ENCODE measurements around the gene GLS2. TPM values are rescaled to one million over a fixed set of nuclear protein-coding genes. Genes with fewer than 3 reads are reported as not detected.

The GLS2 gene
- total and polyA plus RNA-seq, 9 of the 15 experiments (the other 6 are each of a cell fraction or from before 2014, with no cell fraction given), result 0.11 TPM; not detected in 8

DNA sequence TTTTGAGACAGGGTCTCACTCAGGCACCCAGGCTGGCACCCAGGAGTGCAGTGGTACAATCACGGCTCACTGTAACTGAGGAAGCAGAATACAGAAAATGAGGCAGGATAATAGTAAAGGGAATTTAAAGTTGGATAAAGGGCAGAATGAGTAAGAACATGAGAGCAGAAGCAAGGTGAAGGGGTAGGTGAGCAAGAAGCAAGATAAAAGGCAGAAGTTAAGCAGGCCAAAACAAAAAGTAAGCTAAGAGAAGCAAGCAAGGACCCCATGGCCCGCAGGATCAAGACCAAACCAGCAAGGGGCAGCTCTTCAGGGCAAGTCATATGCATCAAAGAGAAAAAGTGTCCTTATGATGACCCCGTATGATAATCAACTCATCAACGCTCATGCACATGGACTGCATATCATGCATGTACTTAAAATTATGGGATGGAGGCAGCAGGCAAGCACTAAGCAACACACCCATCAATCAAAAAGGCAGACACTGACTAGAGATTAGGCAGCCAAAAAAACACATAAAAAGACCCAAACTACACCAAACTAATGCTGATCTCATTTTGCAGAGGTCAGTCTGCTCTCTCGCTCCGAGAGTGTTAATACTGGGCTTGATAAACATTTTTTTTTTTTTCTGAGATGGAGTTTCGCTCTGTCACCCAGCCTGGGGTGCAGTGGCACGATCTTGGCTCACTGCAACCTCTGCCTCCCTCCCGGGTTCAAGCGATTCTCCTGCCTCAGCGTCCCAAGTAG, 50.4 kb downstream of the GLS2 start (continued):
- TF ChIP-seq PCBP2 (IDR thresholded peaks at IDR 0.05; ENCODE audit: low read depth, low read length, poor library complexity, severe bottlenecking) (no peak), GABPB2 (CRISPR knock-in tag; conservative IDR thresholded peaks at IDR 0.05) (no peak), POLR3A (IDR thresholded peaks at IDR 0.05; ENCODE audit: borderline replicate concordance, extremely low read depth, insufficient read depth, insufficient read length) (no peak), HOXB6 (CRISPR knock-in tag; IDR thresholded peaks at IDR 0.05; ENCODE audit: borderline replicate concordance) (no peak), ZNF507 (tag; conservative IDR thresholded peaks at IDR 0.05) (no peak), PTBP1 (IDR thresholded peaks at IDR 0.05; ENCODE audit: low read depth, low read length) (no peak), XRCC4 (IDR thresholded peaks at IDR 0.05; ENCODE audit: extremely low read depth, insufficient read depth, insufficient read length) (no peak), NFYB (IDR thresholded peaks at IDR 0.05; ENCODE audit: extremely low read depth, insufficient read length) (no peak), TSC22D4 (tag; IDR thresholded peaks at IDR 0.05) (no peak), PHF21A (IDR thresholded peaks at IDR 0.05; ENCODE audit: borderline replicate concordance, low read depth) (no peak), HNRNPUL1 (IDR thresholded peaks at IDR 0.05; ENCODE audit: low read length) (no peak), ZNF23 (CRISPR knock-in tag; IDR thresholded peaks at IDR 0.05) (no peak), FOXA3 (CRISPR knock-in tag; conservative IDR thresholded peaks at IDR 0.05 in 1 of 2, IDR thresholded peaks at IDR 0.05 in 1 of 2) (no peak), PML (IDR thresholded peaks at IDR 0.05; ENCODE audit: low read length) (no peak), ZNF165 (CRISPR knock-in tag; IDR thresholded peaks at IDR 0.05; ENCODE audit: borderline replicate concordance) (no peak), ZNF311 (CRISPR knock-in tag; IDR thresholded peaks at IDR 0.05) (no peak)
- TF ChIP-seq, protein P1, sequence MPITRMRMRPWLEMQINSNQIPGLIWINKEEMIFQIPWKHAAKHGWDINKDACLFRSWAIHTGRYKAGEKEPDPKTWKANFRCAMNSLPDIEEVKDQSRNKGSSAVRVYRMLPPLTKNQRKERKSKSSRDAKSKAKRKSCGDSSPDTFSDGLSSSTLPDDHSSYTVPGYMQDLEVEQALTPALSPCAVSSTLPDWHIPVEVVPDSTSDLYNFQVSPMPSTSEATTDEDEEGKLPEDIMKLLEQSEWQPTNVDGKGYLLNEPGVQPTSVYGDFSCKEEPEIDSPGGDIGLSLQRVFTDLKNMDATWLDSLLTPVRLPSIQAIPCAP (CRISPR knock-in tag; IDR thresholded peaks at IDR 0.05; ENCODE audit: borderline replicate concordance), result no peak
- TF ChIP-seq, protein P2, sequence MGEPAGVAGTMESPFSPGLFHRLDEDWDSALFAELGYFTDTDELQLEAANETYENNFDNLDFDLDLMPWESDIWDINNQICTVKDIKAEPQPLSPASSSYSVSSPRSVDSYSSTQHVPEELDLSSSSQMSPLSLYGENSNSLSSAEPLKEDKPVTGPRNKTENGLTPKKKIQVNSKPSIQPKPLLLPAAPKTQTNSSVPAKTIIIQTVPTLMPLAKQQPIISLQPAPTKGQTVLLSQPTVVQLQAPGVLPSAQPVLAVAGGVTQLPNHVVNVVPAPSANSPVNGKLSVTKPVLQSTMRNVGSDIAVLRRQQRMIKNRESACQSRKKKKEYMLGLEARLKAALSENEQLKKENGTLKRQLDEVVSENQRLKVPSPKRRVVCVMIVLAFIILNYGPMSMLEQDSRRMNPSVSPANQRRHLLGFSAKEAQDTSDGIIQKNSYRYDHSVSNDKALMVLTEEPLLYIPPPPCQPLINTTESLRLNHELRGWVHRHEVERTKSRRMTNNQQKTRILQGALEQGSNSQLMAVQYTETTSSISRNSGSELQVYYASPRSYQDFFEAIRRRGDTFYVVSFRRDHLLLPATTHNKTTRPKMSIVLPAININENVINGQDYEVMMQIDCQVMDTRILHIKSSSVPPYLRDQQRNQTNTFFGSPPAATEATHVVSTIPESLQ (CRISPR knock-in tag; IDR thresholded peaks at IDR 0.05), result no peak
- TF ChIP-seq, protein P3, sequence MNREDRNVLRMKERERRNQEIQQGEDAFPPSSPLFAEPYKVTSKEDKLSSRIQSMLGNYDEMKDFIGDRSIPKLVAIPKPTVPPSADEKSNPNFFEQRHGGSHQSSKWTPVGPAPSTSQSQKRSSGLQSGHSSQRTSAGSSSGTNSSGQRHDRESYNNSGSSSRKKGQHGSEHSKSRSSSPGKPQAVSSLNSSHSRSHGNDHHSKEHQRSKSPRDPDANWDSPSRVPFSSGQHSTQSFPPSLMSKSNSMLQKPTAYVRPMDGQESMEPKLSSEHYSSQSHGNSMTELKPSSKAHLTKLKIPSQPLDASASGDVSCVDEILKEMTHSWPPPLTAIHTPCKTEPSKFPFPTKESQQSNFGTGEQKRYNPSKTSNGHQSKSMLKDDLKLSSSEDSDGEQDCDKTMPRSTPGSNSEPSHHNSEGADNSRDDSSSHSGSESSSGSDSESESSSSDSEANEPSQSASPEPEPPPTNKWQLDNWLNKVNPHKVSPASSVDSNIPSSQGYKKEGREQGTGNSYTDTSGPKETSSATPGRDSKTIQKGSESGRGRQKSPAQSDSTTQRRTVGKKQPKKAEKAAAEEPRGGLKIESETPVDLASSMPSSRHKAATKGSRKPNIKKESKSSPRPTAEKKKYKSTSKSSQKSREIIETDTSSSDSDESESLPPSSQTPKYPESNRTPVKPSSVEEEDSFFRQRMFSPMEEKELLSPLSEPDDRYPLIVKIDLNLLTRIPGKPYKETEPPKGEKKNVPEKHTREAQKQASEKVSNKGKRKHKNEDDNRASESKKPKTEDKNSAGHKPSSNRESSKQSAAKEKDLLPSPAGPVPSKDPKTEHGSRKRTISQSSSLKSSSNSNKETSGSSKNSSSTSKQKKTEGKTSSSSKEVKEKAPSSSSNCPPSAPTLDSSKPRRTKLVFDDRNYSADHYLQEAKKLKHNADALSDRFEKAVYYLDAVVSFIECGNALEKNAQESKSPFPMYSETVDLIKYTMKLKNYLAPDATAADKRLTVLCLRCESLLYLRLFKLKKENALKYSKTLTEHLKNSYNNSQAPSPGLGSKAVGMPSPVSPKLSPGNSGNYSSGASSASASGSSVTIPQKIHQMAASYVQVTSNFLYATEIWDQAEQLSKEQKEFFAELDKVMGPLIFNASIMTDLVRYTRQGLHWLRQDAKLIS (CRISPR knock-in tag; IDR thresholded peaks at IDR 0.05), result no peak
- TF ChIP-seq, protein P4, sequence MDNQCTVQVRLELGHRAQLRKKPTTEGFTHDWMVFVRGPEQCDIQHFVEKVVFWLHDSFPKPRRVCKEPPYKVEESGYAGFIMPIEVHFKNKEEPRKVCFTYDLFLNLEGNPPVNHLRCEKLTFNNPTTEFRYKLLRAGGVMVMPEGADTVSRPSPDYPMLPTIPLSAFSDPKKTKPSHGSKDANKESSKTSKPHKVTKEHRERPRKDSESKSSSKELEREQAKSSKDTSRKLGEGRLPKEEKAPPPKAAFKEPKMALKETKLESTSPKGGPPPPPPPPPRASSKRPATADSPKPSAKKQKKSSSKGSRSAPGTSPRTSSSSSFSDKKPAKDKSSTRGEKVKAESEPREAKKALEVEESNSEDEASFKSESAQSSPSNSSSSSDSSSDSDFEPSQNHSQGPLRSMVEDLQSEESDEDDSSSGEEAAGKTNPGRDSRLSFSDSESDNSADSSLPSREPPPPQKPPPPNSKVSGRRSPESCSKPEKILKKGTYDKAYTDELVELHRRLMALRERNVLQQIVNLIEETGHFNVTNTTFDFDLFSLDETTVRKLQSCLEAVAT (IDR thresholded peaks at IDR 0.05), result peak; percentile 54 to 98; a peak in 3 of 4 replicates

Data from K562 (cell line).